CD4-positive, alpha-beta memory T cell (primary cell): ENCODE results near the gene ACSS1. TPM values are rescaled to one million over a fixed set of nuclear protein-coding genes. Genes with fewer than 3 reads are reported as not detected.

Experiments used
- CTCF ChIA-PET: fragments of 350-600 bp; sonication (Branson Sonifier 250); formaldehyde crosslinking; loops from one replicate; lab custom pipeline; 2021; ENCODE audit warnings: inconsistent platforms; ENCODE audit not compliant: partially characterized antibody; lab: Charles Lee
- POLR2A ChIA-PET: fragments of 350-600 bp; sonication (Branson Sonifier 250); formaldehyde crosslinking; loops from one replicate; lab custom pipeline; 2021; ENCODE audit not compliant: partially characterized antibody; lab: Charles Lee
- DNase-seq, 5 donors: peaks; one replicate each; pipeline versions ENCODE4 v3.0.0 to v3.0.0-alpha.2; 2020 to 2022; ENCODE audit warnings: mixed read lengths in 1 of 5
- H3K27ac ChIP-seq: one replicate; pipeline ENCODE4 v1.7.0; 2013; ENCODE audit warnings: low read depth, low read length
- H3K27me3 ChIP-seq: 2 replicates; pipeline ENCODE4 v1.7.0; 2013; ENCODE audit warnings: mild to moderate bottlenecking, low read length, moderate library complexity; ENCODE audit not compliant: insufficient read depth
- H3K36me3 ChIP-seq: 2 replicates; pipeline ENCODE4 v1.7.0; 2013; ENCODE audit warnings: mild to moderate bottlenecking, low read length, moderate library complexity; ENCODE audit not compliant: insufficient read depth
- H3K4me1 ChIP-seq: 2 replicates; pipeline ENCODE4 v1.7.0; 2013; ENCODE audit warnings: mild to moderate bottlenecking, low read length, moderate library complexity; ENCODE audit not compliant: insufficient read depth
- H3K4me3 ChIP-seq, 2 donors: one replicate each; pipeline ENCODE4 v1.7.0; 2013; ENCODE audit warnings: low read length in 2 of 2, mild to moderate bottlenecking in 1 of 2
- H3K9me3 ChIP-seq, 2 donors: one replicate each; pipeline ENCODE4 v1.7.0; 2013; ENCODE audit warnings: low read length in 2 of 2, control low read depth in 1 of 2; ENCODE audit not compliant: control insufficient read depth in 1 of 2
- H3K27ac Mint-ChIP-seq, 7 donors: one replicate each; pipeline ENCODE4 v1.8.0; 2020 to 2021; ENCODE audit warnings: mixed read lengths in 7 of 7, mild to moderate bottlenecking in 6 of 7, inconsistent platforms in 3 of 7, moderate library complexity in 3 of 7
- H3K27me3 Mint-ChIP-seq, 2 donors: one replicate each; pipeline ENCODE4 v1.8.0; 2020 to 2021; ENCODE audit warnings: mixed read lengths in 2 of 2
- H3K36me3 Mint-ChIP-seq, 2 donors: one replicate each; pipeline ENCODE4 v1.8.0; 2020 to 2021; ENCODE audit warnings: mixed read lengths in 2 of 2, inconsistent platforms in 1 of 2, mild to moderate bottlenecking in 1 of 2
- H3K4me1 Mint-ChIP-seq, 4 donors: one replicate each; pipeline ENCODE4 v1.8.0; 2020 to 2021; ENCODE audit warnings: mixed read lengths in 4 of 4, mild to moderate bottlenecking in 1 of 4
- H3K4me3 Mint-ChIP-seq, 8 donors: one replicate each; pipeline ENCODE4 v1.8.0; 2020 to 2021; ENCODE audit warnings: mixed read lengths in 8 of 8, mild to moderate bottlenecking in 7 of 8, moderate library complexity in 6 of 8, inconsistent platforms in 3 of 8
- H3K9me3 Mint-ChIP-seq, 8 donors: one replicate each; pipeline ENCODE4 v1.8.0; 2020 to 2021; ENCODE audit warnings: mixed read lengths in 8 of 8, mild to moderate bottlenecking in 5 of 8, inconsistent platforms in 3 of 8, moderate library complexity in 1 of 8
- intact Hi-C: fragments of 100-400 bp; cut with micrococcal nuclease; formaldehyde crosslinking; loops from one replicate; pipeline ENCODE4 v1.15.1; 2023
- polyA plus RNA-seq, 2 donors: library from polyadenylated mRNA; unstranded; fragments of 300-500 nt; fragmentation: Illumina TruSeq; gene quantifications; one replicate each; pipeline ENCODE4 v1.2.3, GENCODE V29; 2021
- total RNA-seq, 2 experiments: library from RNA; stranded (reverse); gene quantifications; one replicate each; pipeline ENCODE4 v1.2.3, GENCODE V29; 2021

ACSS1 gene
- total and polyA plus RNA-seq, 4 experiments from 2014 or later: 44.6 to 56.5 (median 51.3) TPM

GRCh38 chr20:25036331-25036936 lies 21.5 kb downstream of the ACSS1 start:
- no peaks in the 10 kb centered on the region for H3K36me3 ChIP-seq
- H3K4me1 Mint-ChIP-seq: peaks cover 28 to 71% (median 44%) of the 10 kb centered on the region in 4 donors
- CTCF ChIA-PET: interaction anchor here (0.8 to 1.5 kb wide), 4 partner anchors 9 to 32 kb away, joined by 3 to 5 read pairs (median 3); no protein-coding TSS in a partner anchor
- H3K9me3 Mint-ChIP-seq: no peaks in the 10 kb centered on the region
- no peak for DNase-seq
- H3K27ac ChIP-seq: no peak overlapping the region
- no peaks in the 10 kb centered on the region for H3K9me3 ChIP-seq
- H3K27me3 ChIP-seq: no peaks in the 10 kb centered on the region
- intact Hi-C loops: no loop called here
- POLR2A ChIA-PET: interaction anchor here (1.2 to 1.8 kb wide), 3 partner anchors 9 to 21 kb away, joined by 5 read pairs; partner anchors contain the start of gene ACSS1
- H3K4me1 ChIP-seq: peaks cover 48% of the 10 kb centered on the region
- no peaks in the 10 kb centered on the region for H3K27me3 Mint-ChIP-seq
- H3K36me3 Mint-ChIP-seq: peaks cover 0 to 5% of the 10 kb centered on the region in 2 donors
- H3K4me3 ChIP-seq: no peak overlapping the region
- peak overlapping the region in 7 of 8 donors; percentile 27 to 75 (median 72) for H3K4me3 Mint-ChIP-seq
- peak overlapping the region; percentile 20 to 87 (median 83) for H3K27ac Mint-ChIP-seq

GRCh38 chr20:25035921-25036320 lies 22.0 kb downstream of the ACSS1 start:
- intact Hi-C loops: no loop called here
- peaks cover 0 to 10% of the 10 kb centered on the region in 2 donors for H3K36me3 Mint-ChIP-seq
- no peaks in the 10 kb centered on the region for H3K27me3 Mint-ChIP-seq
- Histone ChIP-seq H3K27ac (no peak overlapping the region), H3K9me3 (no peaks in the 10 kb centered on the region), H3K4me3 (no peak overlapping the region), H3K4me1 (peaks cover 43% of the 10 kb centered on the region), H3K36me3 (no peaks in the 10 kb centered on the region), H3K27me3 (no peaks in the 10 kb centered on the region)
- H3K9me3 Mint-ChIP-seq: no peaks in the 10 kb centered on the region
- H3K4me1 Mint-ChIP-seq: peaks cover 28 to 73% (median 46%) of the 10 kb centered on the region in 4 donors
- peak overlapping the region in 7 of 8 donors; percentile 17 to 75 (median 72) for H3K4me3 Mint-ChIP-seq
- DNase-seq: no peak
- ChIA-PET POLR2A (interaction anchor here (1.2 to 1.8 kb wide), 3 partner anchors 10 to 22 kb away, joined by 5 read pairs; partner anchors contain the start of gene ACSS1), CTCF (interaction anchor here (0.7 to 1.5 kb wide), 2 partner anchors 11 to 30 kb away, joined by 3 read pairs; no protein-coding TSS in a partner anchor)
- peak overlapping the region in 6 of 7 donors; percentile 81 to 87 (median 84) for H3K27ac Mint-ChIP-seq

- Histone ChIP-seq H3K36me3 (peaks cover 9% of the 10 kb centered on the region), H3K9me3 (no peaks in the 10 kb centered on the region), H3K4me1 (peaks cover 35% of the 10 kb centered on the region), H3K27me3 (no peaks in the 10 kb centered on the region), H3K4me3 (no peak overlapping the region), H3K27ac (no peak overlapping the region)
- POLR2A ChIA-PET: interaction anchor here (1.0 to 1.8 kb wide), 3 partner anchors 10 to 29 kb away, joined by 3 to 6 read pairs (median 3); partner anchors contain the start of gene ACSS1
- no peaks in the 10 kb centered on the region for H3K9me3 Mint-ChIP-seq
- intact Hi-C loops: no loop called here
- no peaks in the 10 kb centered on the region for H3K27me3 Mint-ChIP-seq
- DNase-seq: no peak
- H3K27ac Mint-ChIP-seq: peak overlapping the region in 1 of 7 donors; percentile 22
- H3K36me3 Mint-ChIP-seq: peaks cover 14 to 30% of the 10 kb centered on the region in 2 donors
- no peak overlapping the region for H3K4me3 Mint-ChIP-seq
- CTCF ChIA-PET: interaction anchor here (0.8 kb wide), 1 partner anchor 29 kb away, joined by 3 read pairs; no protein-coding TSS in a partner anchor
- H3K4me1 Mint-ChIP-seq: peaks cover 38 to 71% (median 50%) of the 10 kb centered on the region in 4 donors
Observed at GRCh38 chr20:25033924-25034300, 24.0 kb downstream of the ACSS1 start.

GRCh38 chr20:25033265-25033923 lies 24.5 kb downstream of the ACSS1 start:
- Mint-ChIP-seq H3K4me3 (no peak overlapping the region), H3K4me1 (peaks cover 38 to 66% (median 47%) of the 10 kb centered on the region in 4 donors)

GRCh38 chr20:25032478-25033264 lies 25.3 kb downstream of the ACSS1 start:
- POLR2A ChIA-PET: interaction anchor here (1.0 to 1.8 kb wide), 3 partner anchors 11 to 30 kb away, joined by 3 to 6 read pairs (median 3); partner anchors contain the start of gene ACSS1
- no peak overlapping the region for H3K4me3 ChIP-seq
- no peaks in the 10 kb centered on the region for H3K27me3 ChIP-seq
- peak overlapping the region in 1 of 7 donors; percentile 74 for H3K27ac Mint-ChIP-seq
- H3K9me3 Mint-ChIP-seq: no peaks in the 10 kb centered on the region
- H3K27me3 Mint-ChIP-seq: no peaks in the 10 kb centered on the region
- peaks cover 9% of the 10 kb centered on the region for H3K36me3 ChIP-seq
- intact Hi-C loops: no loop called here
- CTCF ChIA-PET: no interaction called here
- H3K4me1 Mint-ChIP-seq: peaks cover 32 to 62% (median 41%) of the 10 kb centered on the region in 4 donors
- no peak overlapping the region for H3K4me3 Mint-ChIP-seq
- peaks cover 23% of the 10 kb centered on the region for H3K4me1 ChIP-seq
- H3K27ac ChIP-seq: no peak overlapping the region
- peaks cover 19 to 36% of the 10 kb centered on the region in 2 donors for H3K36me3 Mint-ChIP-seq
- no peaks in the 10 kb centered on the region for H3K9me3 ChIP-seq
- DNase-seq: no peak

More at GRCh38 chr20:25033265-25033923, 24.5 kb downstream of the ACSS1 start:
- Histone ChIP-seq H3K27ac (no peak overlapping the region), H3K4me1 (peaks cover 30% of the 10 kb centered on the region), H3K9me3 (no peaks in the 10 kb centered on the region), H3K4me3 (no peak overlapping the region), H3K27me3 (no peaks in the 10 kb centered on the region), H3K36me3 (peaks cover 9% of the 10 kb centered on the region)
- ChIA-PET CTCF (interaction anchor here (0.8 kb wide), 1 partner anchor 29 kb away, joined by 3 read pairs; no protein-coding TSS in a partner anchor), POLR2A (interaction anchor here (1.0 to 1.8 kb wide), 3 partner anchors 10 to 30 kb away, joined by 3 to 6 read pairs (median 3); partner anchors contain the start of gene ACSS1)
- Mint-ChIP-seq H3K27me3 (no peaks in the 10 kb centered on the region), H3K36me3 (peaks cover 15 to 31% of the 10 kb centered on the region in 2 donors), H3K27ac (peak overlapping the region in 4 of 7 donors; percentile 29 to 74 (median 61)), H3K9me3 (no peaks in the 10 kb centered on the region)
- intact Hi-C loops: no loop called here
- no peak for DNase-seq

- peaks cover 19 to 41% of the 10 kb centered on the region in 2 donors for H3K36me3 Mint-ChIP-seq
Observed at GRCh38 chr20:25032065-25032477, 25.9 kb downstream of the ACSS1 start.

More at GRCh38 chr20:25032065-25032477, 25.9 kb downstream of the ACSS1 start:
- DNase-seq: no peak
- Mint-ChIP-seq H3K27me3 (no peaks in the 10 kb centered on the region), H3K9me3 (no peaks in the 10 kb centered on the region), H3K4me1 (peaks cover 30 to 62% (median 40%) of the 10 kb centered on the region in 4 donors), H3K27ac (peak overlapping the region in 1 of 7 donors; percentile 48), H3K4me3 (no peak overlapping the region)
- Histone ChIP-seq H3K27me3 (no peaks in the 10 kb centered on the region), H3K36me3 (peaks cover 9% of the 10 kb centered on the region), H3K4me3 (no peak overlapping the region), H3K27ac (no peak overlapping the region), H3K9me3 (no peaks in the 10 kb centered on the region), H3K4me1 (peaks cover 17% of the 10 kb centered on the region)
- CTCF ChIA-PET: no interaction called here
- POLR2A ChIA-PET: no interaction called here
- intact Hi-C loops: no loop called here
